ENCODE results near the gene LOXL3.

LOXL3 gene

GRCh38 chr2:74504591-74504990 lies 49.2 kb downstream of the LOXL3 start:
- DNase-seq = no peak

DNA sequence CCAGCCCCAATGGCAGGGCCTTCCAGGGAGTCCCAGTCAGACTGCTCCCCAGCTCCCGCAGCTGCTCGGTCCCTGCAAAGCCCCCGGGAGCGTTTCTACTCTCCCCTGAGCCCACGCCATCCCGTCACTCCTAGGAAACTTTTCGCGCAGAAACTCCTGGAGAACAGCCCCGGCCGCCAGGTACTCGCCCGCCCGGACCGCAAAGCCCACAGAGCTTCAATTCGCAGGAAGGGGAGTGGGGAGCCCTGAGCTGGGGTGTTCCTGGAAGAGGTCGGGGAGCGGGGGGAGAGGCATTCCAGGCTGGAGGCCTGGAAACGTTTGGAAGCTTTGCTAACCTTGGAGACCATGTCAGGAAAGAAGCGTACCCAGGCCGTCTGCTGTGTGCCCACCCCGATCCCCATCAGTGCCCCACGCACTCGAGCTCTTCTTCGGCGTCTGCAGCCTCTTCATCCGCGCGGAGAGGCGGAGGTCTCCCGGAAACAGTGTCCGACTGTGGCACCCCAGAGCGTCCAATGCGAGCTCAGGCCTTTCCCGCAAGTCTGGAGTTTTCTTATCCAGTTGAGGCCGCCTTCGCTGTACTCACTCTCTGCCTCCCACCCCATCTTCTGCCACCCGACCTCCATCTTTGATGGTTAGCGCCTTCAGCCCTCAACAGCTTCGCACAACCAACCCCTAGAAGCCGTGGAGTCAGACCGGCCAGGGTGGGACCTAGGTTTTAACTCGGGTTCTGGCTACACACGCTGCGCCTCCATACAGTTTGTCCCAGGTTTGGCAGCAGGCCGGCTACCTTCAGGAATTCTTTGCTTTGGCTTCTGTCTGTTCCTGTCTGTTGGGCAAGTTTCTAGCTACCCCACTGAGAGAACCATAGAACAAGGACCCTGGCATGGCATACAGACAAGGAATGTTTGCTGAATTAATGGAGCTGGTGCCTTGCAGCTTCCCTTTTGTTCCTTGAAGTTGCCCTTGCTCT lies 50.0 kb downstream of the LOXL3 start:
- DNase-seq = no peak

- DNase-seq = peak; percentile 28 to 56
These were observed 50.8 kb downstream of the LOXL3 start for GRCh38 chr2:74502720-74503505.

GRCh38 chr2:74502147-74502719 lies 51.5 kb downstream of the LOXL3 start:
- no peak for DNase-seq

DNA sequence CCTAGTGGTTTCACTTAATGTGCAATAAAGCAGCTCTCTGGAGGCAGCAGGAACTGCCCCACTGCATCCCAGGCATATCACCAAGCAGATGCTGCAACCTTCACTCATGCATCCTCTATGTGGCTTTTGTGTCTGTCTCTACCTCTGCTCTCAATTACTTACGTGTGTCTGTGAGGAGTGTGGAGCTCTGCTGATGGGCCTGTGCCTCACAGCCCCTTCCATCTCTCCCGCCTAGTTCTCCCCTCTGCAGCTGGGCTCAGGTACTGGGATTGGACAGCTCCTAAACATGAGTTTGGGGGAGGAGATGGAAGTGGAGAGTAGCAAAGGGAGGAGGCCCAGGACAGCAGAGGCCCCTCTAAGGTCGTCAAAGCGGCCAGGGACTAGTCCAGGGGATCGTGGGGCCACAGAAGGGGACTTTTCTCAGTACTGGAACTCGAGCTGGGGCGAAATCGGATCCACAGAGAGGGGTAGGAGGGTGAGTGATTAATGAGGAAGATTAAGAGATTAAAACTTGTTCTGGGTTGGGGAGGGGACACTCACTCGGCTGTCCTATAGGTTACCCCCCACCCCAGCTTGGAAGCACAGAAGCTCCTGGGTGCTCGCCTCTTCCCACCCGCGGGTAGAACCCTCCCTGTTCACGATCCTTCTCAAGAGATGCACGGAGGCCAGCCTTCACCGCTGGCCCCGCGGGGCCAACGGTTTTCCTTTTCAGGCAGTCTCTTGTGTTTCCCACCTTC lies 52.2 kb downstream of the LOXL3 start:
- no peak for DNase-seq

GRCh38 chr2:74500578-74500946 lies 53.2 kb downstream of the LOXL3 start:
- no peak for DNase-seq

DNA sequence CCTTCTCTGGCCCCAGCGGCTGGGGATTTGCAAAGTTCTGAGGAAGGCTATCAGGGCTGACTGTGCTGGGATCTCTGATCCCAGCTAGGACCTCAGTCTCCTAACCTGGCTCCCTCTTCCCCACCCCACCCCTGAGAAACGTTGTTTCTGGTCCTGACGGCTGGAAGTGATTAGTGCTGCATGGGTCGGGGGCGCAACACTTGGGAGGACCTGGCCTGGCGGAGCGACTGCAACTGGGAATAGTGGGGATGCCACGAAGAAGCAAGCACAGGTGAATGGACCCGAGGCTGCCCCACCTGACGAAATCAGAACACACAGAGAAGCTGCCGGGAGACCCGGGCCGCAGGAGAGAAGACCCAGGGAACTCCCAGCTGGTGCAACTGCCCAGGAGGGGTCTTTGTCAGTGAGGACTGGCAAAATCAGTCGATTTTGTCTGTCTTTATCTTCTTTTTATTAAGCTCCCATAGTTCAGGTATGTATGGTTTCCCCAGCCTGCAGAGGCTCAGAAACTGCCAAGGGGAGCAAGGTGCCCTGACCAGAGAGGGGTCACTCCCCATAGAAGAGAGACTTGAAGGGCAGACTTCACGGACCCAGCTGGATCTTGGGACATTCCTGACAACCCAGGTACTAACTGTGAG lies 53.7 kb downstream of the LOXL3 start:
- no peak for DNase-seq

- no peak for DNase-seq
These were observed 54.3 kb downstream of the LOXL3 start, which contains the start of gene LBX2 for GRCh38 chr2:74499267-74499939. TSS of gene LBX2 (minus strand) at chr2:74499603. CDS start at chr2:74499537, 66 bp downstream.

DNA sequence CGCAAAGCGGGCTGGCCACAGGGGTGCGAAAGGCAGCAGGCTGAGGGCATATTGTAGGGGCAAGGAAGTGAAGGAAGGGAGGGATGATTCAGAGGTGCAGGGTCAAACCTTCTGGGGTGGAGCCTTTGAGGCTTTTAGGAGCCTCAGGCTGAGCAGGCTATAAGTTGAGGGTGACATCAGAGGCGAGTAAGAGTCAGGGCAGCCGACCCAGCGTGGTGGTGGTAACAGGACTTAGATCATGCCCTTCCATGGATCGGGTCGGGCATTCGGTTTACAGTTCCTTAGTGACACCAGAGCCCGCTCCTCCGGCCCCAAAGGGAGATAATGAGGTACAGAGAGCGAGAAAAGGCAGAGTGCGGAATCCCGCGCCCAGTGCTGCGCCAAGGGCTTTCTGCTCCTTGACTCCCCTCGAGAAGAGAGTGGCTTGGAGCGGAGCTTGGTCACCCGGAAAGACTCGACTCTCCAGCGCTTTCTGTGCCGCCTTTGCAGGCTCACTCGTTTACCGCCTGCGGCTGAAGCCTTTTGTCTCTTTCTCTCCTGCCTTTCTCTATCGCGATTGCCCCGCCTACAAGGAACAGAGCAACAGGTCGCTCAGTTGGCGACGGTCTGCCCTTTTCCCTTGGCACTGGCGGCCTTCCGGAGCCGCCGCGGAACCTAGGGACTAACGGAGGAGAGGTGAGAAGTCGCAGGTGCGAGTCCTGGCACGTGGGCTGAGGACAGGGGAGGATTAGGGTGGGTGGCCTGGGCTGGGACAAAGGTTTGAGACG lies 55.1 kb downstream of the LOXL3 start:
- DNase-seq = peak; percentile 21 to 43

DNA sequence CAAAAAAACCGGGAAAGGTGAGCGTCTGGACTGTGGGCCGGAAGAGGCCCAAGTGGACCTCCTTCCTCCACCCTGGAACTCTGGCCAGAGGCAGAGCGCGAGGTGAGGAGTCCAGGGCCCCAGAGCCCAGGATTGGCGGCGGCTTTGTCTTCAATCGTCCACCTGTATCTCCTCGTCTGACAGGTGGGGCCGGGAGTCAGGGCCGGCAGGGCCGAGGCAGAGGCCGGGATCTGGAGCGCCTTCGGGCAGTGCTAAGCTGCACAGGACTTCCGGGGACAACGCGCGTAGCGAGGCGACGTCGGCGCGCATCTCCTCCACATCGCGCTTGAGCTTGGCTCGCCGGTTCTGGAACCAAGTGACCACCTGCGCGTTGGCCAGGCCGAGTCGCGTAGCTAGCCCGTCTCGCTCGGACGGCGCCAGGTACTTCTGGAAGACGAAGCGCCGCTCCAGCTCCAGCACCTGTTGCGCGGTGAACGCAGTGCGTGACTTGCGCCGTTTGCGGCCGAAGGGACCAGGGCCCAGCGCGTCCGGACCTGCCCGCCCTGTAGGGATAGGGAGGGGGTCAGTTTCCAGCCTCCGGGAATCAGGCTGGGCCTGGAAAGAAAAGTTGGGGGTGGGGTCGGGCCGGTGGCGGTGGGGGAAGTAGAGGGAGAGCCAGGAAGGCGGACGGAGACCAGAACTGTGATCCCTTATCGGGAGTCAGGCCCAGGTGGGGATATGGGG lies 55.8 kb downstream of the LOXL3 start:
- DNase-seq = no peak

DNA sequence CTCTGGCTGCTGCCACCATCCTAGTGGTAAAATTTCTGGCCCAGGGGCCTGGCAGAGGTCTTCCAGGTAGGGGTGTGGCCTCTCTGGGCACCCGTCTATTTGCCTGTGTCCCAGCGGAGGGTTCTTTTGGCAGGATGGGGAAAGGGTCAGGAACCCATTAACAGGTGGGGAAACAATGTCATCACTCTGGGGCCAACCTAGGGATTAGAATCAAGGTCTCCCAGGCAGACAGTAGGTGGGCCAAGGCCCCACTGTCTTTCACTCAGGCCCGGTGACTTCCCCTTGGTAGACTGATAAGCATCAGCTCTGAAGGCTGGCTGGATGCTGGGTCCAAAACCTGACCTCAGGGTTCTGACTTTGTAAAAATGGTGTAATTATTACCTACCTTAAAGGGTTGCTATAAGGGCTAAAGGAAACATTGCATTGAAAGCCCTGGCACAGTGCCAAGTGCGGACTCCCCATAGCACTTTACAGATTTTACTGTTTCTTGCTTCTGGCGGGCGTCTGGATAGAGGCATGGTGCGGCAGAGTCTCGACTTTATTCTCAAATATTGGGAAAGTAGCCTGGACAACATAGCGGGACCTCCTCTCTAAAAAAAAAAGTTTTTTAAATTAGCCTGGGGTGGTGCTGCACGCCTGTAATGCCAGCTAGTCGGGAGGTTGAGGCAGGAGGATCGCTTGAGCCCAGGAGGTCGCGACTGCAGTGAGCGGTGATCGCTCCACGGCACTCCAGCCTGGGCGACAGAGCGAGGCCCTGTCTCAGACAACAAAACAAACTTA lies 56.6 kb downstream of the LOXL3 start:
- DNase-seq = no peak

DNA sequence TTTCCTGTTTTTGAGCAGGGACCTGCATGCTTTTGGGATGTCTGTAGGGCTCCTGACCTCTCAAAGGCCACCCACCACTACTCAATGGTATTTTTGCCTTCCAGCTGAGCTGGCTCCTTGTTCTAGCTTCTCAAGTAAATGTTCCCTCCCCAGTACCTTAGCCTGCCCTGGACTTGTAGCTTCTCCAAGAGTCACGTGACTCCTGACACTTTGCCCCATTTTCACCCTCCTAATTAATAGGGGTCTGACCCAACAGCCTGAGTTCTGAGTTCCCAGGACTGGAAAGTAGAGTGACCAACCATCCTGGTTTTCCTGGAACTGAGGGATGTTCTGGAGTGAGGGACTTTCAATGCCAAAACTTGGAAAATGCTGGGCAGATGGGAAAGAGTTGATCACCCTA lies 58.3 kb downstream of the LOXL3 start:
- DNase-seq = no peak

- DNase-seq = no peak
These were observed 60.2 kb downstream of the LOXL3 start for GRCh38 chr2:74493546-74493945.

DNA sequence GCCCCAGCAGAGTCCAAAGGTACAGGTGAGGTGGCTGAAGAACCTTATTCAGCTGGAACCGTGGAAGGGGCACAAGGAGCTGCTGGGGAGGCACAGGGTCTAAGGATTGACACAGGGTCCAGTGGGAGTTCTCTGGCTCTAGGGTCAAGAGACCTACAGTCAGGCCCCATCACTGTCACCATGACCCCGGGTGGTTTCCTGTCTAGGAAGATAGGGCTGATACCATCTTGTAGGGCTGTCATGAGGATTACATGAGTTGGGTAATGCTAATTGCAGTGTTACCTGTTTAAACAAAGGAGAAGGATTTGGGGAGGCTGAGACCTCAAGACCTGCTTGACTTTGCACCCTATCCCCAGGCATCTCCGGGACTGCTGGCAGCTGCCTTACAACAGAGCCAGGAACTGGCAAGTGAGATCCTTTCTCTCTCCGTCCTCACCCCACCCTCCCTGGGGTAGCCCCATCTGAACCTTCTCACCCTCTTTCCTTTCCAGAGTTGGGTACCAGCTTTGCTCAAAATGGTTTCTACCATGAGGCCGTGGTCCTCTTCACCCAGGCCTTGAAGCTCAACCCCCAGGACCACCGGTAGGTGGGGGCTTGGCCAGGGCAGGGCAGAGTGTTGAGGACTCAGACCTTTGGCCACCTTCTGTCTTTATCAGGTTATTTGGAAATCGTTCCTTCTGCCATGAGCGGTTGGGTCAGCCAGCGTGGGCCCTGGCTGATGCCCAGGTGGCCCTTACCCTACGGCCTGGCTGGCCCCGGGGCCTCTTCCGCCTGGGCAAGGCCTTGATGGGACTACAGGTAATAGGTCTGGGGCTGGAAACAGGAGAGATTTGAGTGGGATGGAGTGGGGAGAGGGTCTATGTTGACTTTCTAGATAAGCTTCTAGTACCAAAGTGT lies 61.8 kb downstream of the LOXL3 start:
- DNase-seq = no peak

GRCh38 chr2:74489906-74490305 lies 63.8 kb downstream of the LOXL3 start:
- DNase-seq = no peak

DNA sequence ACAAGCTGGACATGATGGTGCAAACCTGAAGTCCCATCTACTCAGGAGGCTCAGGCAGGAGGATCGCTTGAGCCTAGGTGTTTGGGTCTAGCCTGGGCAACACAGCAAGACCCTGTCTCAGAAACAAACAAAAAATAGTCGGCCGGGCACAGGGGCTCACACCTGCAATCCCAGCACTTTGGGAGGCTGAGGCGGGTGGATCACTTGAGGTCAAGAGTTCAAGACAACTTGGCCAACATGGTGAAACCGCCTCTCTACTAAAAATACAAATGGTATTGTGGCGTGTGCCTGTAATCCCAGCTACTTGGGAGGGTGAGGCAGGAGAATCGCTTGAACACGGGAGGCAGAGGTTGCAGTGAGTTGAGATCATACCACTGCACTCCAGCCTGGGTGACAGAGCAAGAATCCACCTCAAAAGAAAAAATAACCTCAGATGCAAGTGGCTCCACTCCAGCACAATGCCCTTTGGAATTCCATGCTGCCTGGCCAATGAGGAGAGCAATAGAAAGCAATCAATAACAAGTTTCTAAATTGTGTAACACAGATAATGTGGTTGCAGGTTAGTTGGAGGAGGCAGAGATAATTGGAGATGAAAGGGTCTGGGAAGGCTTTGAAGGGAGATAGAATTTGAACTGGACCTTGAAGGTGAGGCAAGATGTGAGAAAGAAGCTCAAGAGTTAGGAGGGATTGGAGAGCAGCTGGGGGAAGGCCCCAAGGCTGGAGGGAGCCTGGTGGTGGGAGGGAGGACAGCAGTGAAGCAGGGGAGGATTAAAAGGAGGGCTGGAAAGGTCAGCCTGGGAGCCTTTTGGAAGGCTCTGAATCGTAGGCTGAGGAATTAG lies 64.9 kb downstream of the LOXL3 start:
- no peak for DNase-seq

DNA sequence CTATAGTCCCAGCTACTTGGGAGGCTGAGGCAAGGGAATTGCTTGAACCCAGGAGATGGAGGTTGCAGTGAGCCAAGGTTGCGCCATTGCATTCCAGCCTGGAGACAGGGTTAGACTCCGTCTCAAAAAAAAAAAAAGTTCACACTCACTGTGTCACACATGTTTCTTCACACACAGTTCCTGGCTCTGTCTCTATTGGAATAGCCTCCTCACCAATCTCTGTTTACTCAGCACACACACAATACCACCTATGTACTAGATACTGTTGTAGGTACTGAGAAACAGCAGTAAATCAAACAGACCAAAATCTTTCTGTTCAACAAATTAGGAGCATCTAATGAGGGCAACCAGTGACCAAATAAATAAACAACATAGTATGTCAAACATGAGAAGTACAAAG lies 67.6 kb downstream of the LOXL3 start:
- DNase-seq = no peak
